ENCODE data around the gene SLC25A42. TPM values are rescaled to one million over a fixed set of nuclear protein-coding genes. Genes with fewer than 3 reads are reported as not detected.
"Not testable (repeated sequence)": the region's sequence is repeated elsewhere in the genome, so short reads cannot be mapped to it uniquely, and the experiment has no call there.

Gene SLC25A42
- total RNA-seq, 1 experiment from 2014 or later, result 8.1 TPM

DNA sequence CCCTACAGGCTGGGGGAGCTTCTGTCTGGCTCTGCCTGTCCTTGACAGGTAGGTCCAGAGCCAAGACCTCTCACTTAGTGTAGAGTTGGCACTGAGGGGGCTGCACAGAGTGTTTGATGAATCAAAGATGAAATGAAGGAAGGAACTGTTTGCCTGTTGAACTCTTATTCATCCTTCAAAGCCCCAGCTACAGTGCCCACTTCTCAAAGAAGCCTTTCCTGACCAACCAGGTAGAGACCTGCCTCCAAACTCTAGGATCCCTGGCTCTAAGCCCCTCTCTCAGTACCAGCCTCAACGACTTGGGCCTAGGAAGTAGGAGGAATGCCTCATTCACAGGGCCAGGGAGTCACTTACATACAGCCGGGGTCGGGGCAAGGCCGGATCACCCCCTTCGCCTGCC, 83.5 kb downstream of the SLC25A42 start:
- ChIA-PET CTCF (interaction anchor here (1.0 to 3.8 kb wide), 8 partner anchors 11 to 161 kb away, joined by 3 to 52 read pairs (median 4); partner anchors contain the start of gene MEF2B), POLR2A (interaction anchor here (1.2 to 1.4 kb wide), 2 partner anchors 14 to 23 kb away, joined by 3 read pairs; partner anchors contain the start of gene MEF2B)
- ATAC-seq (no peak), DNase-seq (ENCODE audit: low spot score) (no peak)
- Mint-ChIP-seq H3K4me3 (no peak overlapping the region), H3K27me3 (ENCODE audit: low read depth) (peaks cover 18% of the 10 kb centered on the region), H3K9me3 (no peaks in the 10 kb centered on the region), H3K4me1 (no peaks in the 10 kb centered on the region), H3K27ac (no peak overlapping the region), H3K36me3 (no peaks in the 10 kb centered on the region)
- TF ChIP-seq ELF4 (CRISPR knock-in tag; IDR thresholded peaks at IDR 0.05; ENCODE audit: low read depth) (no peak), ZNF671 (CRISPR knock-in tag; IDR thresholded peaks at IDR 0.05) (no peak)
- TF ChIP-seq, protein P1, sequence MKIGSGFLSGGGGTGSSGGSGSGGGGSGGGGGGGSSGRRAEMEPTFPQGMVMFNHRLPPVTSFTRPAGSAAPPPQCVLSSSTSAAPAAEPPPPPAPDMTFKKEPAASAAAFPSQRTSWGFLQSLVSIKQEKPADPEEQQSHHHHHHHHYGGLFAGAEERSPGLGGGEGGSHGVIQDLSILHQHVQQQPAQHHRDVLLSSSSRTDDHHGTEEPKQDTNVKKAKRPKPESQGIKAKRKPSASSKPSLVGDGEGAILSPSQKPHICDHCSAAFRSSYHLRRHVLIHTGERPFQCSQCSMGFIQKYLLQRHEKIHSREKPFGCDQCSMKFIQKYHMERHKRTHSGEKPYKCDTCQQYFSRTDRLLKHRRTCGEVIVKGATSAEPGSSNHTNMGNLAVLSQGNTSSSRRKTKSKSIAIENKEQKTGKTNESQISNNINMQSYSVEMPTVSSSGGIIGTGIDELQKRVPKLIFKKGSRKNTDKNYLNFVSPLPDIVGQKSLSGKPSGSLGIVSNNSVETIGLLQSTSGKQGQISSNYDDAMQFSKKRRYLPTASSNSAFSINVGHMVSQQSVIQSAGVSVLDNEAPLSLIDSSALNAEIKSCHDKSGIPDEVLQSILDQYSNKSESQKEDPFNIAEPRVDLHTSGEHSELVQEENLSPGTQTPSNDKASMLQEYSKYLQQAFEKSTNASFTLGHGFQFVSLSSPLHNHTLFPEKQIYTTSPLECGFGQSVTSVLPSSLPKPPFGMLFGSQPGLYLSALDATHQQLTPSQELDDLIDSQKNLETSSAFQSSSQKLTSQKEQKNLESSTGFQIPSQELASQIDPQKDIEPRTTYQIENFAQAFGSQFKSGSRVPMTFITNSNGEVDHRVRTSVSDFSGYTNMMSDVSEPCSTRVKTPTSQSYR (CRISPR knock-in tag; IDR thresholded peaks at IDR 0.05), result no peak

DNA sequence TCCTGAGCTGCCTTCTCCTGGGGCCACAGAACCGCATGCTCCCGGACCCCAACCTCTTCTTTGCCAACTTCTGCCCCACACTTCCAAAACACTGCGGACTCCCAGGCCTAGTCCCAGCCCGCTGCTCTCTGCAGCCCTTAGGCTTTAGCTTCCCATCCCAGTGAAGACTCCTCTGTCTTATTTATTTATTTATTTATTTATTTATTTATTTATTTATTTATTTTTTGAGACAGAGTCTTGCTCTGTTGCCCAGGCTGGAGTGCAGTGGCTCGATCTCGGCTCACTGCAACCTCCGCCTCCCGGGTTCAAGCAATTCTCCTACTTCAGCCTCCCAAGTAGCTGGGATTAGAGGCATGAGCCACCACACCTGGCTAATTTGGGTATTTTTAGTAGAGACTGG, 84.7 kb downstream of the SLC25A42 start:
- H3K4me1 Mint-ChIP-seq; DNase-seq (ENCODE audit: low spot score); H3K27ac Mint-ChIP-seq; H3K4me3 Mint-ChIP-seq; ATAC-seq; H3K9me3 Mint-ChIP-seq; H3K36me3 Mint-ChIP-seq; H3K27me3 Mint-ChIP-seq (ENCODE audit: low read depth): not testable (repeated sequence)
- ChIA-PET POLR2A (interaction anchor here (1.4 kb wide), 1 partner anchor 22 kb away, joined by 3 read pairs; the partner anchor contains the start of gene MEF2B), CTCF (interaction anchor here (0.7 to 3.8 kb wide), 8 partner anchors 10 to 194 kb away, joined by 3 to 52 read pairs (median 4); partner anchors contain the start of gene MEF2B)

DNA sequence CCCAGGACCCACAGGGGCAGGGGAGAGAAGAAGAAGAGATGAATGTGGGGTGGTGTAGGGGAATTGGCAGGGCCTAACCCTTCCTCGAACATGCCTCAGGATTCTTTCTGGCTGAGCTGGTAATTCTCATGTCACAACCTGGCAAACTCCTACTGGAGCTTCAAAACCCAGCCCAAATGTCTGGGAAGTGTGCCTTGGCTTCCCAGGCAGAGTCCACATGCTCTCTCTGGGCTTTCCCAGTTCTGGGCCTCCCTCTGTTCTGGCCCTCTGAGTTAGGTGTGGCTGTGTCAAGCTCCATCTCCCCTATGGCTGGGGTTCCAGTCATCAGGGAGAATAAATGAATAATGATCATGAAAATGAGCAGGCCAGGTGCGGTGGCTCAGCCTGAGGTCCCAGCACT, 85.6 kb downstream of the SLC25A42 start:
- Mint-ChIP-seq H3K27me3 (ENCODE audit: low read depth) (peaks cover 7% of the 10 kb centered on the region), H3K4me3 (no peak overlapping the region), H3K9me3 (no peaks in the 10 kb centered on the region), H3K36me3 (no peaks in the 10 kb centered on the region), H3K27ac (no peak overlapping the region), H3K4me1 (no peaks in the 10 kb centered on the region)
- CTCF ChIA-PET, result interaction anchor here (1.2 kb wide), 1 partner anchor 75 kb away, joined by 6 read pairs; no protein-coding TSS in a partner anchor
- DNase-seq (ENCODE audit: low spot score), result no peak
- ATAC-seq, result no peak
- POLR2A ChIA-PET, result no interaction called here
- TF ChIP-seq, protein P2, sequence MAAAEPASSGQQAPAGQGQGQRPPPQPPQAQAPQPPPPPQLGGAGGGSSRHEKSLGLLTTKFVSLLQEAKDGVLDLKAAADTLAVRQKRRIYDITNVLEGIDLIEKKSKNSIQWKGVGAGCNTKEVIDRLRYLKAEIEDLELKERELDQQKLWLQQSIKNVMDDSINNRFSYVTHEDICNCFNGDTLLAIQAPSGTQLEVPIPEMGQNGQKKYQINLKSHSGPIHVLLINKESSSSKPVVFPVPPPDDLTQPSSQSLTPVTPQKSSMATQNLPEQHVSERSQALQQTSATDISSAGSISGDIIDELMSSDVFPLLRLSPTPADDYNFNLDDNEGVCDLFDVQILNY (CRISPR knock-in tag; IDR thresholded peaks at IDR 0.05), result no peak
- TF ChIP-seq JUN (CRISPR knock-in tag; IDR thresholded peaks at IDR 0.05), result no peak
- TF ChIP-seq OVOL2 (CRISPR knock-in tag; IDR thresholded peaks at IDR 0.05; ENCODE audit: borderline replicate concordance), result no peak
- TF ChIP-seq, protein P3, sequence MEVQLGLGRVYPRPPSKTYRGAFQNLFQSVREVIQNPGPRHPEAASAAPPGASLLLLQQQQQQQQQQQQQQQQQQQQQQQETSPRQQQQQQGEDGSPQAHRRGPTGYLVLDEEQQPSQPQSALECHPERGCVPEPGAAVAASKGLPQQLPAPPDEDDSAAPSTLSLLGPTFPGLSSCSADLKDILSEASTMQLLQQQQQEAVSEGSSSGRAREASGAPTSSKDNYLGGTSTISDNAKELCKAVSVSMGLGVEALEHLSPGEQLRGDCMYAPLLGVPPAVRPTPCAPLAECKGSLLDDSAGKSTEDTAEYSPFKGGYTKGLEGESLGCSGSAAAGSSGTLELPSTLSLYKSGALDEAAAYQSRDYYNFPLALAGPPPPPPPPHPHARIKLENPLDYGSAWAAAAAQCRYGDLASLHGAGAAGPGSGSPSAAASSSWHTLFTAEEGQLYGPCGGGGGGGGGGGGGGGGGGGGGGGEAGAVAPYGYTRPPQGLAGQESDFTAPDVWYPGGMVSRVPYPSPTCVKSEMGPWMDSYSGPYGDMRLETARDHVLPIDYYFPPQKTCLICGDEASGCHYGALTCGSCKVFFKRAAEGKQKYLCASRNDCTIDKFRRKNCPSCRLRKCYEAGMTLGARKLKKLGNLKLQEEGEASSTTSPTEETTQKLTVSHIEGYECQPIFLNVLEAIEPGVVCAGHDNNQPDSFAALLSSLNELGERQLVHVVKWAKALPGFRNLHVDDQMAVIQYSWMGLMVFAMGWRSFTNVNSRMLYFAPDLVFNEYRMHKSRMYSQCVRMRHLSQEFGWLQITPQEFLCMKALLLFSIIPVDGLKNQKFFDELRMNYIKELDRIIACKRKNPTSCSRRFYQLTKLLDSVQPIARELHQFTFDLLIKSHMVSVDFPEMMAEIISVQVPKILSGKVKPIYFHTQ (CRISPR knock-in tag; IDR thresholded peaks at IDR 0.05), result no peak
- TF ChIP-seq TCF7 (CRISPR knock-in tag; IDR thresholded peaks at IDR 0.05; ENCODE audit: low read depth), result no peak
- no peak for TF ChIP-seq ZNF317 (CRISPR knock-in tag; IDR thresholded peaks at IDR 0.05; ENCODE audit: borderline replicate concordance, low read depth)
- TF ChIP-seq TP53 (CRISPR knock-in tag; IDR thresholded peaks at IDR 0.05), result no peak
- TF ChIP-seq KAT7 (CRISPR knock-in tag; IDR thresholded peaks at IDR 0.05; ENCODE audit: borderline replicate concordance), result no peak
- TF ChIP-seq NFE2L1 (CRISPR knock-in tag; IDR thresholded peaks at IDR 0.05), result no peak
- TF ChIP-seq, protein P4, sequence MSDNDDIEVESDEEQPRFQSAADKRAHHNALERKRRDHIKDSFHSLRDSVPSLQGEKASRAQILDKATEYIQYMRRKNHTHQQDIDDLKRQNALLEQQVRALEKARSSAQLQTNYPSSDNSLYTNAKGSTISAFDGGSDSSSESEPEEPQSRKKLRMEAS (CRISPR knock-in tag; IDR thresholded peaks at IDR 0.05), result no peak
- TF ChIP-seq, protein P5, sequence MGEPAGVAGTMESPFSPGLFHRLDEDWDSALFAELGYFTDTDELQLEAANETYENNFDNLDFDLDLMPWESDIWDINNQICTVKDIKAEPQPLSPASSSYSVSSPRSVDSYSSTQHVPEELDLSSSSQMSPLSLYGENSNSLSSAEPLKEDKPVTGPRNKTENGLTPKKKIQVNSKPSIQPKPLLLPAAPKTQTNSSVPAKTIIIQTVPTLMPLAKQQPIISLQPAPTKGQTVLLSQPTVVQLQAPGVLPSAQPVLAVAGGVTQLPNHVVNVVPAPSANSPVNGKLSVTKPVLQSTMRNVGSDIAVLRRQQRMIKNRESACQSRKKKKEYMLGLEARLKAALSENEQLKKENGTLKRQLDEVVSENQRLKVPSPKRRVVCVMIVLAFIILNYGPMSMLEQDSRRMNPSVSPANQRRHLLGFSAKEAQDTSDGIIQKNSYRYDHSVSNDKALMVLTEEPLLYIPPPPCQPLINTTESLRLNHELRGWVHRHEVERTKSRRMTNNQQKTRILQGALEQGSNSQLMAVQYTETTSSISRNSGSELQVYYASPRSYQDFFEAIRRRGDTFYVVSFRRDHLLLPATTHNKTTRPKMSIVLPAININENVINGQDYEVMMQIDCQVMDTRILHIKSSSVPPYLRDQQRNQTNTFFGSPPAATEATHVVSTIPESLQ (CRISPR knock-in tag; IDR thresholded peaks at IDR 0.05), result no peak
- no peak for TF ChIP-seq CBFB (CRISPR knock-in tag; IDR thresholded peaks at IDR 0.05; ENCODE audit: low read depth)
- TF ChIP-seq, protein P6, sequence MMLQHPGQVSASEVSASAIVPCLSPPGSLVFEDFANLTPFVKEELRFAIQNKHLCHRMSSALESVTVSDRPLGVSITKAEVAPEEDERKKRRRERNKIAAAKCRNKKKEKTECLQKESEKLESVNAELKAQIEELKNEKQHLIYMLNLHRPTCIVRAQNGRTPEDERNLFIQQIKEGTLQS (CRISPR knock-in tag; conservative IDR thresholded peaks at IDR 0.05), result no peak
- TF ChIP-seq ZNF138 (CRISPR knock-in tag; conservative IDR thresholded peaks at IDR 0.05), result no peak
- TF ChIP-seq, protein P7, sequence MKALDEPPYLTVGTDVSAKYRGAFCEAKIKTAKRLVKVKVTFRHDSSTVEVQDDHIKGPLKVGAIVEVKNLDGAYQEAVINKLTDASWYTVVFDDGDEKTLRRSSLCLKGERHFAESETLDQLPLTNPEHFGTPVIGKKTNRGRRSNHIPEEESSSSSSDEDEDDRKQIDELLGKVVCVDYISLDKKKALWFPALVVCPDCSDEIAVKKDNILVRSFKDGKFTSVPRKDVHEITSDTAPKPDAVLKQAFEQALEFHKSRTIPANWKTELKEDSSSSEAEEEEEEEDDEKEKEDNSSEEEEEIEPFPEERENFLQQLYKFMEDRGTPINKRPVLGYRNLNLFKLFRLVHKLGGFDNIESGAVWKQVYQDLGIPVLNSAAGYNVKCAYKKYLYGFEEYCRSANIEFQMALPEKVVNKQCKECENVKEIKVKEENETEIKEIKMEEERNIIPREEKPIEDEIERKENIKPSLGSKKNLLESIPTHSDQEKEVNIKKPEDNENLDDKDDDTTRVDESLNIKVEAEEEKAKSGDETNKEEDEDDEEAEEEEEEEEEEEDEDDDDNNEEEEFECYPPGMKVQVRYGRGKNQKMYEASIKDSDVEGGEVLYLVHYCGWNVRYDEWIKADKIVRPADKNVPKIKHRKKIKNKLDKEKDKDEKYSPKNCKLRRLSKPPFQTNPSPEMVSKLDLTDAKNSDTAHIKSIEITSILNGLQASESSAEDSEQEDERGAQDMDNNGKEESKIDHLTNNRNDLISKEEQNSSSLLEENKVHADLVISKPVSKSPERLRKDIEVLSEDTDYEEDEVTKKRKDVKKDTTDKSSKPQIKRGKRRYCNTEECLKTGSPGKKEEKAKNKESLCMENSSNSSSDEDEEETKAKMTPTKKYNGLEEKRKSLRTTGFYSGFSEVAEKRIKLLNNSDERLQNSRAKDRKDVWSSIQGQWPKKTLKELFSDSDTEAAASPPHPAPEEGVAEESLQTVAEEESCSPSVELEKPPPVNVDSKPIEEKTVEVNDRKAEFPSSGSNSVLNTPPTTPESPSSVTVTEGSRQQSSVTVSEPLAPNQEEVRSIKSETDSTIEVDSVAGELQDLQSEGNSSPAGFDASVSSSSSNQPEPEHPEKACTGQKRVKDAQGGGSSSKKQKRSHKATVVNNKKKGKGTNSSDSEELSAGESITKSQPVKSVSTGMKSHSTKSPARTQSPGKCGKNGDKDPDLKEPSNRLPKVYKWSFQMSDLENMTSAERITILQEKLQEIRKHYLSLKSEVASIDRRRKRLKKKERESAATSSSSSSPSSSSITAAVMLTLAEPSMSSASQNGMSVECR (CRISPR knock-in tag; IDR thresholded peaks at IDR 0.05; ENCODE audit: borderline replicate concordance), result no peak
